ENCODE results near the gene PGGHG. TPM values are rescaled to one million over a fixed set of nuclear protein-coding genes. Genes with fewer than 3 reads are reported as not detected.
A peak's percentile ranks its signal among the peaks of the same experiment; 100 is the strongest.
"Not testable (repeated sequence)": the region's sequence is repeated elsewhere in the genome, so short reads cannot be mapped to it uniquely, and the experiment has no call there.

The PGGHG gene
- total RNA-seq, 1 experiment from 2014 or later = 12.4 TPM

GRCh38 chr11:311013-311748 is 22.3 kb downstream of the PGGHG start:
- H3K4me1 ChIP-seq (ENCODE audit: insufficient read depth, low read length) = peaks cover 12% of the 10 kb centered on the region
- peak; percentile 29 for ATAC-seq
- H3K27me3 ChIP-seq (ENCODE audit: low read length); CTCF ChIA-PET; intact Hi-C loops (cut with micrococcal nuclease); DNase-seq; H3F3A ChIP-seq (ENCODE audit: low read length, unreplicated experiment); H2AFZ ChIP-seq (ENCODE audit: low read length); H3K27ac ChIP-seq (ENCODE audit: low read length); H3K9me3 ChIP-seq (ENCODE audit: low read length); BruUV-seq (replicated peaks); H3K9ac ChIP-seq (ENCODE audit: low read length); POLR2A ChIA-PET (ENCODE audit: unreplicated experiment); H3K9me2 ChIP-seq (replicated peaks; ENCODE audit: low read length); H3K4me3 ChIP-seq (ENCODE audit: low read length); H4K20me1 ChIP-seq (ENCODE audit: low read length); H3K36me3 ChIP-seq (ENCODE audit: low read depth, low read length): not testable (repeated sequence)
- peak overlapping the region; percentile 34; the same call in 1 of the 2 replicates for H3K4me2 ChIP-seq (ENCODE audit: low read length)
- H3K79me2 ChIP-seq (ENCODE audit: low read length) = peaks cover 12% of the 10 kb centered on the region

GRCh38 chr11:312092-312816 is 23.3 kb downstream of the PGGHG start:
- no peak overlapping the region for H3K27ac ChIP-seq (ENCODE audit: low read length)
- no peaks in the 10 kb centered on the region for H3K36me3 ChIP-seq (ENCODE audit: low read depth, low read length)
- no peak for DNase-seq
- no peak for ATAC-seq
- CTCF ChIA-PET = no interaction called here
- POLR2A ChIA-PET (ENCODE audit: unreplicated experiment) = no interaction called here
- peaks cover 12% of the 10 kb centered on the region for H3K4me1 ChIP-seq (ENCODE audit: insufficient read depth, low read length)
- intact Hi-C loops (cut with micrococcal nuclease) = no loop called here
- no peaks in the 10 kb centered on the region for H3K9me2 ChIP-seq (replicated peaks; ENCODE audit: low read length)
- no peaks in the 10 kb centered on the region for H3K9me3 ChIP-seq (ENCODE audit: low read length)
- H3K9ac ChIP-seq (ENCODE audit: low read length) = no peak overlapping the region
- no peak overlapping the region for H3K4me3 ChIP-seq (ENCODE audit: low read length)
- TF ChIP-seq EZH2 (IDR thresholded peaks at IDR 0.05; ENCODE audit: low read length, unreplicated experiment) = no peak
- peaks cover 12% of the 10 kb centered on the region for H3K79me2 ChIP-seq (ENCODE audit: low read length)
- no peaks in the 10 kb centered on the region for H4K20me1 ChIP-seq (ENCODE audit: low read length)
- H3F3A ChIP-seq (ENCODE audit: low read length, unreplicated experiment) = no peaks in the 10 kb centered on the region
- H3K4me2 ChIP-seq (ENCODE audit: low read length) = no peak overlapping the region
- no TSS peak for BruUV-seq (replicated peaks)
- no peaks in the 10 kb centered on the region for H3K27me3 ChIP-seq (ENCODE audit: low read length)
- no peak overlapping the region for H2AFZ ChIP-seq (ENCODE audit: low read length)

- H2AFZ ChIP-seq (ENCODE audit: low read length) = no peak overlapping the region
- H3K4me2 ChIP-seq (ENCODE audit: low read length) = no peak overlapping the region
- H3K9me3 ChIP-seq (ENCODE audit: low read length) = no peaks in the 10 kb centered on the region
- H3K36me3 ChIP-seq (ENCODE audit: low read depth, low read length) = no peaks in the 10 kb centered on the region
- BruUV-seq (replicated peaks) = TSS peak; percentile 24
- no peaks in the 10 kb centered on the region for H3F3A ChIP-seq (ENCODE audit: low read length, unreplicated experiment)
- peaks cover 12% of the 10 kb centered on the region for H3K4me1 ChIP-seq (ENCODE audit: insufficient read depth, low read length)
- no peaks in the 10 kb centered on the region for H3K27me3 ChIP-seq (ENCODE audit: low read length)
- H3K79me2 ChIP-seq (ENCODE audit: low read length) = peaks cover 12% of the 10 kb centered on the region
- intact Hi-C loops (cut with micrococcal nuclease) = no loop called here
- ATAC-seq (no peak), DNase-seq (no peak)
- no peaks in the 10 kb centered on the region for H3K9me2 ChIP-seq (replicated peaks; ENCODE audit: low read length)
- no peak overlapping the region for H3K4me3 ChIP-seq (ENCODE audit: low read length)
- no peaks in the 10 kb centered on the region for H4K20me1 ChIP-seq (ENCODE audit: low read length)
- no peak for TF ChIP-seq EZH2 (IDR thresholded peaks at IDR 0.05; ENCODE audit: low read length, unreplicated experiment)
- TF ChIP-seq CTCF (conservative IDR thresholded peaks at IDR 0.05; ENCODE audit: low read depth, low read length) = no peak
- TF ChIP-seq EZH2phosphoT487 (IDR thresholded peaks at IDR 0.05; ENCODE audit: borderline replicate concordance, low read length) = no peak
- no peak overlapping the region for H3K9ac ChIP-seq (ENCODE audit: low read length)
- POLR2A ChIA-PET (ENCODE audit: unreplicated experiment) = no interaction called here
- CTCF ChIA-PET = no interaction called here
- no peak overlapping the region for H3K27ac ChIP-seq (ENCODE audit: low read length)
Observed at GRCh38 chr11:313304-313786, 24.4 kb downstream of the PGGHG start.

All from PC-3 (cell line).